GM23338 (cell line): ENCODE measurements around the gene MAZ. TPM values are rescaled to one million over a fixed set of nuclear protein-coding genes. Genes with fewer than 3 reads are reported as not detected.

ENCODE experiments used
- ATAC-seq: fragments of 200-7000 bp; cut with Tn5 transposase; 3 replicates; pipeline ENCODE4 v1.9.1; 2020
- DNase-seq: peaks from one replicate; pipeline ENCODE4 v3.0.0-alpha.2; 2015; ENCODE audit warnings: low spot score
- H2AFZ ChIP-seq: fragments of 200-600 bp; sonication (generic); 2 replicates; pipeline ENCODE4 v1.8.0; 2016; ENCODE audit warnings: antibody characterized with exemption, mild to moderate bottlenecking, moderate library complexity
- H3F3A ChIP-seq: fragments of 200-600 bp; sonication (generic); replicated peaks from 2 replicates; pipeline ENCODE4 v1.8.0; 2017; ENCODE audit warnings: antibody characterized with exemption, mixed run types, low read depth
- H3K27ac ChIP-seq: fragments of 200-600 bp; sonication (generic); 2 replicates; pipeline ENCODE4 v1.6.1; 2016; ENCODE audit warnings: low read depth
- H3K27me3 ChIP-seq: fragments of 200-600 bp; sonication (generic); 2 replicates; pipeline ENCODE4 v1.8.0; 2016; ENCODE audit warnings: mild to moderate bottlenecking, mixed run types, moderate library complexity; ENCODE audit not compliant: insufficient read depth
- H3K36me3 ChIP-seq: fragments of 200-600 bp; sonication (generic); 2 replicates; pipeline ENCODE4 v1.8.0; 2016; ENCODE audit warnings: mild to moderate bottlenecking; ENCODE audit not compliant: insufficient read depth
- H3K4me1 ChIP-seq: fragments of 200-600 bp; sonication (generic); 2 replicates; pipeline ENCODE4 v1.8.0; 2016; ENCODE audit warnings: mild to moderate bottlenecking, moderate library complexity; ENCODE audit not compliant: insufficient read depth
- H3K4me2 ChIP-seq: fragments of 200-600 bp; sonication (generic); 2 replicates; pipeline ENCODE4 v1.7.1; 2017; ENCODE audit warnings: mixed run types
- H3K4me3 ChIP-seq: fragments of 200-600 bp; sonication (generic); 2 replicates; pipeline ENCODE4 v1.6.1; 2016; ENCODE audit warnings: mixed run types
- H3K79me2 ChIP-seq: fragments of 200-600 bp; sonication (generic); replicated peaks from 2 replicates; pipeline ENCODE4 v1.8.0; 2017; ENCODE audit warnings: mild to moderate bottlenecking; ENCODE audit not compliant: insufficient read depth
- H3K9me2 ChIP-seq: fragments of 200-600 bp; sonication (generic); 2 replicates; pipeline ENCODE4 v1.8.0; 2017; ENCODE audit not compliant: insufficient read depth
- H4K20me1 ChIP-seq: fragments of 200-600 bp; sonication (generic); replicated peaks from 2 replicates; pipeline ENCODE4 v1.8.0; 2017; ENCODE audit warnings: mild to moderate bottlenecking; ENCODE audit not compliant: insufficient read depth
- H3K27ac Mint-ChIP-seq: 2 replicates; pipeline ENCODE4 v1.8.0; 2020; ENCODE audit warnings: inconsistent platforms, mild to moderate bottlenecking, moderate library complexity, mixed read lengths
- H3K27me3 Mint-ChIP-seq: 3 replicates; pipeline ENCODE4 v1.8.0; 2022; ENCODE audit warnings: low read depth, mild to moderate bottlenecking, moderate library complexity, mixed read lengths, inconsistent platforms; ENCODE audit not compliant: insufficient read depth, poor library complexity
- H3K36me3 Mint-ChIP-seq: 3 replicates; pipeline ENCODE4 v1.8.0; 2021; ENCODE audit warnings: low read depth, mild to moderate bottlenecking, inconsistent platforms, moderate library complexity, mixed read lengths
- H3K4me1 Mint-ChIP-seq: 3 replicates; pipeline ENCODE4 v1.8.0; 2020; ENCODE audit warnings: mild to moderate bottlenecking, inconsistent platforms, mixed read lengths
- H3K4me3 Mint-ChIP-seq: 3 replicates; pipeline ENCODE4 v1.8.0; 2021; ENCODE audit warnings: moderate library complexity, mild to moderate bottlenecking, inconsistent platforms, mixed read lengths
- H3K9me3 Mint-ChIP-seq: 3 replicates; pipeline ENCODE4 v1.8.0; 2020; ENCODE audit warnings: moderate library complexity, mild to moderate bottlenecking, inconsistent platforms, mixed read lengths
- CREB1 ChIP-seq: fragments of 250-450 bp; sonication (Bioruptor Pico); IDR thresholded peaks from 2 replicates; pipeline ENCODE4 v1.5.0; 2020; ENCODE audit warnings: low read depth, mild to moderate bottlenecking, moderate library complexity
- EZH2 ChIP-seq: fragments of 200-600 bp; sonication (generic); IDR thresholded peaks from one replicate; pipeline ENCODE4 v1.8.0; 2017; ENCODE audit warnings: antibody characterized with exemption, mild to moderate bottlenecking, low read depth; ENCODE audit not compliant: unreplicated experiment
- EZH2phosphoT487 ChIP-seq: fragments of 200-600 bp; sonication (generic); IDR thresholded peaks from one replicate; pipeline ENCODE4 v1.8.1; 2018; ENCODE audit warnings: antibody characterized with exemption; ENCODE audit not compliant: unreplicated experiment
- JUNB ChIP-seq: IDR thresholded peaks from one replicate; pipeline ENCODE4 v1.6.1; 2016; ENCODE audit warnings: antibody characterized with exemption; ENCODE audit not compliant: unreplicated experiment
- NANOG ChIP-seq: IDR thresholded peaks from 2 replicates; pipeline ENCODE4 v1.6.1; 2016; ENCODE audit warnings: antibody characterized with exemption, borderline replicate concordance
- POLR2AphosphoS5 ChIP-seq: IDR thresholded peaks from 2 replicates; pipeline ENCODE4 v1.6.1; 2016; ENCODE audit warnings: antibody characterized with exemption, low read depth
- STAT1 ChIP-seq: IDR thresholded peaks from one replicate; pipeline ENCODE4 v1.6.1; 2016; ENCODE audit warnings: antibody characterized with exemption; ENCODE audit not compliant: unreplicated experiment
- ZNF114 ChIP-seq: fragments of 250-450 bp; sonication (Bioruptor Pico); IDR thresholded peaks from 2 replicates; pipeline ENCODE4 v1.5.0; 2020; ENCODE audit warnings: mild to moderate bottlenecking, moderate library complexity
- ZNF331 ChIP-seq: fragments of 250-450 bp; sonication (Bioruptor Pico); IDR thresholded peaks from 2 replicates; pipeline ENCODE4 v1.5.0; 2020; ENCODE audit warnings: low read depth, mild to moderate bottlenecking, moderate library complexity
- polyA plus RNA-seq: library from polyadenylated mRNA; unstranded; fragments of >200 nt; fragmentation: Nextera tagmentation; extraction: Ambion mirVana; gene quantifications from 2 replicates; pipeline ENCODE4 v1.2.1, GENCODE V29; 2016
- total RNA-seq: library from RNA; depleted of rRNA; stranded (reverse); fragments of >200 nt; shearing (Covaris generic); gene quantifications from 2 replicates; pipeline ENCODE4 v1.2.3, GENCODE V29; 2014
- TF ChIP-seq, protein P1 (sequence below): IDR thresholded peaks from one replicate; pipeline ENCODE4 v1.6.1; 2018; ENCODE audit warnings: antibody characterized with exemption; ENCODE audit not compliant: unreplicated experiment
- TF ChIP-seq, protein P2 (sequence below): IDR thresholded peaks from 2 replicates; pipeline ENCODE4 v1.6.1; 2016; ENCODE audit warnings: antibody characterized with exemption
- TF ChIP-seq, protein P3 (sequence below): fragments of 250-450 bp; sonication (Bioruptor Pico); IDR thresholded peaks from 2 replicates; pipeline ENCODE4 v1.5.0; 2020; ENCODE audit warnings: mild to moderate bottlenecking, moderate library complexity
- TF ChIP-seq, protein P4 (sequence below), 2 experiments: fragments of 200-600 bp in 1 of 2; sonication (generic) in 1 of 2; conservative IDR thresholded peaks; 2 replicates each; pipeline versions ENCODE4 v1.5.1 to v1.6.1; 2016 to 2017; ENCODE audit warnings: antibody characterized with exemption in 2 of 2, low read depth in 2 of 2, mild to moderate bottlenecking in 2 of 2, moderate library complexity in 1 of 2

The MAZ gene
- total and polyA plus RNA-seq, 2 experiments from 2014 or later = 155 to 270 TPM

DNA sequence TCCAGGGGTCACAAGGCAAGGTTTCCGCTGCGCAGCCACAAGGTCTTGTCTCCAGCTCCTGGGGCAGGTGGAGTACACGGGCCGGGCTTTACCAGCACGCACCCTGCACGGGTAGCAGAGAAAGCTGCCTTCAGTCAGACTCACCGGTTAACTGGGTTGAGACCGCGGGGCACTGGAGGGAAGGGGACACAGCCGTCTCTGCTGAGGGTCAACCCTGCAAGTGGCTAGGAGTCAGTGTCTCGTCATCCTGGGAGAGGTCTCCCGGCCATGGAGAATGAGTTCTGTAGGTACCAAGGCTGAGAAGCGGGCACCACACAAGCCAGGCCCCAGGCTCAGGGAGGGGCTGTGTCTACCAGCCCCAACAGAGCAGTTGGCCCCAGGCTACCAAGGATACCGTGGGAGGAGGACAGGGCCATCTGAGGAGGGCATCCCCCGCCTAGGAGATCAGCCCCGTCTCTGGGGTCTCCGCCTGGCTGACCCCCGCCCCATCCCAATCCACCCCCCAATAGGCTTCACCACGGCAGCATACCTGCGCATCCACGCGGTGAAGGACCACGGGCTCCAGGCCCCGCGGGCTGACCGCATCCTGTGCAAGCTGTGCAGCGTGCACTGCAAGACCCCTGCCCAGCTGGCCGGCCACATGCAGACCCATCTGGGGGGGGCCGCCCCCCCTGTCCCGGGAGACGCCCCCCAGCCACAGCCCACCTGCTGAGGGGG lies 2.9 kb downstream of the MAZ start:
- peak overlapping the region; percentile 79; the same call in 1 of the 2 replicates for H3K27ac Mint-ChIP-seq
- H3K4me3 ChIP-seq = peak overlapping the region; percentile 87; the same call in 1 of the 2 replicates
- H3K4me2 ChIP-seq = peak overlapping the region; percentile 97
- H3K9me3 Mint-ChIP-seq = peaks cover 3% of the 10 kb centered on the region
- H3K36me3 Mint-ChIP-seq = peaks cover 37% of the 10 kb centered on the region
- H3K4me1 Mint-ChIP-seq = peaks cover 50% of the 10 kb centered on the region
- DNase-seq (no peak), ATAC-seq (no peak)
- peak overlapping the region; percentile 86 for H3K4me3 Mint-ChIP-seq
- H4K20me1 ChIP-seq = peaks cover 13% of the 10 kb centered on the region; the same call in 1 of the 2 replicates
- peaks cover 9% of the 10 kb centered on the region; the same call in 1 of the 2 replicates for H3K36me3 ChIP-seq
- no peaks in the 10 kb centered on the region for H3K9me2 ChIP-seq
- H3K27me3 ChIP-seq = no peaks in the 10 kb centered on the region
- peaks cover 42% of the 10 kb centered on the region for H3K27me3 Mint-ChIP-seq
- H3F3A ChIP-seq = peaks cover 41% of the 10 kb centered on the region
- H2AFZ ChIP-seq = no peak overlapping the region
- H3K4me1 ChIP-seq = peaks cover 53% of the 10 kb centered on the region
- TF ChIP-seq EZH2phosphoT487 (no peak), EZH2 (no peak), ZNF331 (CRISPR knock-in tag) (no peak), STAT1 (no peak), JUNB (no peak), POLR2AphosphoS5 (no peak), ZNF114 (CRISPR knock-in tag) (no peak), CREB1 (CRISPR knock-in tag) (no peak), NANOG (no peak)
- TF ChIP-seq, protein P1, sequence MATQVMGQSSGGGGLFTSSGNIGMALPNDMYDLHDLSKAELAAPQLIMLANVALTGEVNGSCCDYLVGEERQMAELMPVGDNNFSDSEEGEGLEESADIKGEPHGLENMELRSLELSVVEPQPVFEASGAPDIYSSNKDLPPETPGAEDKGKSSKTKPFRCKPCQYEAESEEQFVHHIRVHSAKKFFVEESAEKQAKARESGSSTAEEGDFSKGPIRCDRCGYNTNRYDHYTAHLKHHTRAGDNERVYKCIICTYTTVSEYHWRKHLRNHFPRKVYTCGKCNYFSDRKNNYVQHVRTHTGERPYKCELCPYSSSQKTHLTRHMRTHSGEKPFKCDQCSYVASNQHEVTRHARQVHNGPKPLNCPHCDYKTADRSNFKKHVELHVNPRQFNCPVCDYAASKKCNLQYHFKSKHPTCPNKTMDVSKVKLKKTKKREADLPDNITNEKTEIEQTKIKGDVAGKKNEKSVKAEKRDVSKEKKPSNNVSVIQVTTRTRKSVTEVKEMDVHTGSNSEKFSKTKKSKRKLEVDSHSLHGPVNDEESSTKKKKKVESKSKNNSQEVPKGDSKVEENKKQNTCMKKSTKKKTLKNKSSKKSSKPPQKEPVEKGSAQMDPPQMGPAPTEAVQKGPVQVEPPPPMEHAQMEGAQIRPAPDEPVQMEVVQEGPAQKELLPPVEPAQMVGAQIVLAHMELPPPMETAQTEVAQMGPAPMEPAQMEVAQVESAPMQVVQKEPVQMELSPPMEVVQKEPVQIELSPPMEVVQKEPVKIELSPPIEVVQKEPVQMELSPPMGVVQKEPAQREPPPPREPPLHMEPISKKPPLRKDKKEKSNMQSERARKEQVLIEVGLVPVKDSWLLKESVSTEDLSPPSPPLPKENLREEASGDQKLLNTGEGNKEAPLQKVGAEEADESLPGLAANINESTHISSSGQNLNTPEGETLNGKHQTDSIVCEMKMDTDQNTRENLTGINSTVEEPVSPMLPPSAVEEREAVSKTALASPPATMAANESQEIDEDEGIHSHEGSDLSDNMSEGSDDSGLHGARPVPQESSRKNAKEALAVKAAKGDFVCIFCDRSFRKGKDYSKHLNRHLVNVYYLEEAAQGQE = no peak
- TF ChIP-seq, protein P2, sequence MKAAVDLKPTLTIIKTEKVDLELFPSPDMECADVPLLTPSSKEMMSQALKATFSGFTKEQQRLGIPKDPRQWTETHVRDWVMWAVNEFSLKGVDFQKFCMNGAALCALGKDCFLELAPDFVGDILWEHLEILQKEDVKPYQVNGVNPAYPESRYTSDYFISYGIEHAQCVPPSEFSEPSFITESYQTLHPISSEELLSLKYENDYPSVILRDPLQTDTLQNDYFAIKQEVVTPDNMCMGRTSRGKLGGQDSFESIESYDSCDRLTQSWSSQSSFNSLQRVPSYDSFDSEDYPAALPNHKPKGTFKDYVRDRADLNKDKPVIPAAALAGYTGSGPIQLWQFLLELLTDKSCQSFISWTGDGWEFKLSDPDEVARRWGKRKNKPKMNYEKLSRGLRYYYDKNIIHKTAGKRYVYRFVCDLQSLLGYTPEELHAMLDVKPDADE = no peak
- TF ChIP-seq, protein P3, sequence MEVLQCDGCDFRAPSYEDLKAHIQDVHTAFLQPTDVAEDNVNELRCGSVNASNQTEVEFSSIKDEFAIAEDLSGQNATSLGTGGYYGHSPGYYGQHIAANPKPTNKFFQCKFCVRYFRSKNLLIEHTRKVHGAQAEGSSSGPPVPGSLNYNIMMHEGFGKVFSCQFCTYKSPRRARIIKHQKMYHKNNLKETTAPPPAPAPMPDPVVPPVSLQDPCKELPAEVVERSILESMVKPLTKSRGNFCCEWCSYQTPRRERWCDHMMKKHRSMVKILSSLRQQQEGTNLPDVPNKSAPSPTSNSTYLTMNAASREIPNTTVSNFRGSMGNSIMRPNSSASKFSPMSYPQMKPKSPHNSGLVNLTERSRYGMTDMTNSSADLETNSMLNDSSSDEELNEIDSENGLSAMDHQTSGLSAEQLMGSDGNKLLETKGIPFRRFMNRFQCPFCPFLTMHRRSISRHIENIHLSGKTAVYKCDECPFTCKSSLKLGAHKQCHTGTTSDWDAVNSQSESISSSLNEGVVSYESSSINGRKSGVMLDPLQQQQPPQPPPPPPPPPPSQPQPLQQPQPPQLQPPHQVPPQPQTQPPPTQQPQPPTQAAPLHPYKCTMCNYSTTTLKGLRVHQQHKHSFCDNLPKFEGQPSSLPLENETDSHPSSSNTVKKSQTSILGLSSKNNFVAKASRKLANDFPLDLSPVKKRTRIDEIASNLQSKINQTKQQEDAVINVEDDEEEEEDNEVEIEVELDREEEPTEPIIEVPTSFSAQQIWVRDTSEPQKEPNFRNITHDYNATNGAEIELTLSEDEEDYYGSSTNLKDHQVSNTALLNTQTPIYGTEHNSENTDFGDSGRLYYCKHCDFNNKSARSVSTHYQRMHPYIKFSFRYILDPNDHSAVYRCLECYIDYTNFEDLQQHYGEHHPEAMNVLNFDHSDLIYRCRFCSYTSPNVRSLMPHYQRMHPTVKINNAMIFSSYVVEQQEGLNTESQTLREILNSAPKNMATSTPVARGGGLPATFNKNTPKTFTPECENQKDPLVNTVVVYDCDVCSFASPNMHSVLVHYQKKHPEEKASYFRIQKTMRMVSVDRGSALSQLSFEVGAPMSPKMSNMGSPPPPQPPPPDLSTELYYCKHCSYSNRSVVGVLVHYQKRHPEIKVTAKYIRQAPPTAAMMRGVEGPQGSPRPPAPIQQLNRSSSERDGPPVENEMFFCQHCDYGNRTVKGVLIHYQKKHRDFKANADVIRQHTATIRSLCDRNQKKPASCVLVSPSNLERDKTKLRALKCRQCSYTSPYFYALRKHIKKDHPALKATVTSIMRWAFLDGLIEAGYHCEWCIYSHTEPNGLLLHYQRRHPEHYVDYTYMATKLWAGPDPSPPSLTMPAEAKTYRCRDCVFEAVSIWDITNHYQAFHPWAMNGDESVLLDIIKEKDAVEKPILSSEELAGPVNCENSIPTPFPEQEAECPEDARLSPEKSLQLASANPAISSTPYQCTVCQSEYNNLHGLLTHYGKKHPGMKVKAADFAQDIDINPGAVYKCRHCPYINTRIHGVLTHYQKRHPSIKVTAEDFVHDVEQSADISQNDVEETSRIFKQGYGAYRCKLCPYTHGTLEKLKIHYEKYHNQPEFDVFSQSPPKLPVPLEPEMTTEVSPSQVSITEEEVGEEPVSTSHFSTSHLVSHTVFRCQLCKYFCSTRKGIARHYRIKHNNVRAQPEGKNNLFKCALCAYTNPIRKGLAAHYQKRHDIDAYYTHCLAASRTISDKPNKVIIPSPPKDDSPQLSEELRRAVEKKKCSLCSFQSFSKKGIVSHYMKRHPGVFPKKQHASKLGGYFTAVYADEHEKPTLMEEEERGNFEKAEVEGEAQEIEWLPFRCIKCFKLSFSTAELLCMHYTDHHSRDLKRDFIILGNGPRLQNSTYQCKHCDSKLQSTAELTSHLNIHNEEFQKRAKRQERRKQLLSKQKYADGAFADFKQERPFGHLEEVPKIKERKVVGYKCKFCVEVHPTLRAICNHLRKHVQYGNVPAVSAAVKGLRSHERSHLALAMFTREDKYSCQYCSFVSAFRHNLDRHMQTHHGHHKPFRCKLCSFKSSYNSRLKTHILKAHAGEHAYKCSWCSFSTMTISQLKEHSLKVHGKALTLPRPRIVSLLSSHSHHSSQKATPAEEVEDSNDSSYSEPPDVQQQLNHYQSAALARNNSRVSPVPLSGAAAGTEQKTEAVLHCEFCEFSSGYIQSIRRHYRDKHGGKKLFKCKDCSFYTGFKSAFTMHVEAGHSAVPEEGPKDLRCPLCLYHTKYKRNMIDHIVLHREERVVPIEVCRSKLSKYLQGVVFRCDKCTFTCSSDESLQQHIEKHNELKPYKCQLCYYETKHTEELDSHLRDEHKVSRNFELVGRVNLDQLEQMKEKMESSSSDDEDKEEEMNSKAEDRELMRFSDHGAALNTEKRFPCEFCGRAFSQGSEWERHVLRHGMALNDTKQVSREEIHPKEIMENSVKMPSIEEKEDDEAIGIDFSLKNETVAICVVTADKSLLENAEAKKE (CRISPR knock-in tag) = no peak
- TF ChIP-seq, protein P4, sequence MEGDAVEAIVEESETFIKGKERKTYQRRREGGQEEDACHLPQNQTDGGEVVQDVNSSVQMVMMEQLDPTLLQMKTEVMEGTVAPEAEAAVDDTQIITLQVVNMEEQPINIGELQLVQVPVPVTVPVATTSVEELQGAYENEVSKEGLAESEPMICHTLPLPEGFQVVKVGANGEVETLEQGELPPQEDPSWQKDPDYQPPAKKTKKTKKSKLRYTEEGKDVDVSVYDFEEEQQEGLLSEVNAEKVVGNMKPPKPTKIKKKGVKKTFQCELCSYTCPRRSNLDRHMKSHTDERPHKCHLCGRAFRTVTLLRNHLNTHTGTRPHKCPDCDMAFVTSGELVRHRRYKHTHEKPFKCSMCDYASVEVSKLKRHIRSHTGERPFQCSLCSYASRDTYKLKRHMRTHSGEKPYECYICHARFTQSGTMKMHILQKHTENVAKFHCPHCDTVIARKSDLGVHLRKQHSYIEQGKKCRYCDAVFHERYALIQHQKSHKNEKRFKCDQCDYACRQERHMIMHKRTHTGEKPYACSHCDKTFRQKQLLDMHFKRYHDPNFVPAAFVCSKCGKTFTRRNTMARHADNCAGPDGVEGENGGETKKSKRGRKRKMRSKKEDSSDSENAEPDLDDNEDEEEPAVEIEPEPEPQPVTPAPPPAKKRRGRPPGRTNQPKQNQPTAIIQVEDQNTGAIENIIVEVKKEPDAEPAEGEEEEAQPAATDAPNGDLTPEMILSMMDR (conservative IDR thresholded peaks at IDR 0.05; ENCODE audit: low read depth in 2 of 2) = no peak
- peaks cover 28% of the 10 kb centered on the region for H3K79me2 ChIP-seq
- H3K27ac ChIP-seq = peak overlapping the region; percentile 88
